NCI-H146 (cell line): ENCODE results near the gene CDKN1A.
"Not testable (repeated sequence)": the region's sequence is repeated elsewhere in the genome, so short reads cannot be mapped to it uniquely, and the experiment has no call there.

Experiments used
- DNase-seq: peaks from one replicate; lab custom pipeline; 2025; lab: John Stamatoyannopoulos, UW

The CDKN1A gene

GRCh38 chr6:36695414-36695813, 16.9 kb downstream of the CDKN1A start:
- DNase-seq: no peak

GRCh38 chr6:36697481-36697903, 19.0 kb downstream of the CDKN1A start, which contains the start of gene RAB44:
Gene RAB44 (plus strand): TSS chr6:36697826. CDS start chr6:36704236, 6,410 bp downstream.
- no peak for DNase-seq

DNA sequence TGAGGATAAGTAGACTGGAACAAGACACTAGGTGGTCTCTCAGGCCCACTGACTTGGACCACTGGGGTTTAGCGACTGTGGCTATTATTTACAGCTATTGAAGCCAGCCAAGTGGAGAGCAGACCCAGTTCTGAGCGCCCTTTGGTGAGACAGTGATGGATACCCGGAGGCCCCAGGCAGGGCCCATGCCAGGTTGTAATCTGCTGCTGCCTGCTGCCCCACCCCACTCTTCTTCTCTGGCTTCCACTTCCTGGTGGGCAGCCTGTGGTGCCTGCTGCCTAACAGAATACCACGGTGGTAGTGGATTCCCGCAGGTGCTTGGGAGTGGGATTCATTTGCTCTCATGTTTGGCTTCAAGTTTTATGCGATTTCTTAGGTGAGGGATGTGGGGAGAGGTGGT, 19.7 kb downstream of the CDKN1A start:
- no peak for DNase-seq

DNA sequence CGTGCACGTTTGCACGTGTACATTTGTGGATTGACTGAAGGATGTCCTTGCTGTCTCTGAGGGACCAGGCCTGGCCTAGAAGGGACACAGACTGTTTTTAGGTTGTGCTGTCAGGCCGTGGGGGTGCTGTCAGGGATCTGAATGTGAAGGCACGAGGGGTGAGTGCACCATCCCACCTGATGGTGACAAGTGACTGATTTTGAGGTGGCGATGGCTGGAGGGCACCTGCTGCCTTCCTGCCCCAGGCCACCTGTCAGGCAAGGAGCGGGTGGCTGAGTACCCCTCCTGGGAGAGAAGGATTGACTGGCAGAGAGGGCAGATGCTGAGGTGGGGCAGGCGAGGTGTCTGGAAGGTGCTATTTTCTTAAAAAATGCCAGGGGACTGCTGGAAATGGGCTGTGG, 20.4 kb downstream of the CDKN1A start:
- no peak for DNase-seq

DNA sequence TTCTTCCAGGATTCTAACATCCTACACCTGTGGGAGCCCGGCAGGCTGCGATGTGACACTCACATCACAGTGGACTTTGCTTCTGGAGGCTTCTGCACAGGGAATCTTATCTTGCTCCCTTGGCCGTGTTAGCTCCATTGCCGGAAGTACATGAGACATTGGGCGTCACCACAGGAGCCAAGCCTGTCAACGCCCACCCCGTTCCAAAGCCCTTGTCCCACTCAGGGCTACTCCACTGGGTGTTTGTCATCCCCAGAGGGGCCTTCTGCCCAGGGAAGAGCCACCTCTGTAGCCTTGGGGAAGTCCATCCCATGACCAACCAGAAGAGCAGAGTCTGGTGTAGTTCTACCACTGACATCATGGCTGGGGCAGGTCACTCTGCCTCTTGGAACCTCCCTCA, 20.8 kb downstream of the CDKN1A start:
- DNase-seq: no peak

DNA sequence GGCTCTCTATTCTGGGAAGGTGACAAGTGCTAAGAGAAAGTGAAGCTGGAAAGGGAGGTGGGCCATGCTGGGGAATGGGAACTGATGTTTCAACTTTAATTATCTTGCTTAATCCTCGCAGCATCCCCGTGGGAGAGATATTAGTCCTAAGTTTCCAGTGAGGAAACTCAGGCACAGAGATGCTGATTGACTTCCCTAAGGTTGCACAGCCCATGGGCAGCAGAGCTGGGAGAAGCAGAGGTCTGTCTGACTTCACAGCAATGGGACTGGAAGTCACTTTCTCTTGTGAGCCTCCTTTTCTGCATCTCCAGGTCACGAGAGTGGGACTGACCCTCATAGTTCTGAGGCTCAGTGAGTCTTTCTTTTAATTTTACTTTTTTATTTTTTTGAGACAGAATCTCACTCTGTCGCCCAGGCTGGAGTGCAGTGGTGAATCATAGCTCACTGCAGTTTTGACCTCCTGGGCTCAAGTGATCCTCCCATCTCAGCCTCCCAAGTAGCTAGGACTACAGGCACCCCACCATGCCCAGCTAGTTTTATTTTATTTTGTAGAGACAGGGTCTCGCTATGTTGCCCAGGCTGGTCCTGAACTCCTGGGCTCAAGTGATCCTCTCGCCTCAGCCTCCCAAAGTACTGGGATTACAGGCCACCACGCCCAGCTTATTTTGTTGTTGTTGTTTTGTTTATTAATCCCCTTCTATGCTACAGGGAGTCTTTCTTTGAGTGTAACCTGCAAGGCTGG, 21.7 kb downstream of the CDKN1A start:
- no peak for DNase-seq

GRCh38 chr6:36700831-36701230, 22.3 kb downstream of the CDKN1A start:
- DNase-seq: no peak

GRCh38 chr6:36701401-36701991, 23.0 kb downstream of the CDKN1A start:
- DNase-seq: peak; percentile 22

DNA sequence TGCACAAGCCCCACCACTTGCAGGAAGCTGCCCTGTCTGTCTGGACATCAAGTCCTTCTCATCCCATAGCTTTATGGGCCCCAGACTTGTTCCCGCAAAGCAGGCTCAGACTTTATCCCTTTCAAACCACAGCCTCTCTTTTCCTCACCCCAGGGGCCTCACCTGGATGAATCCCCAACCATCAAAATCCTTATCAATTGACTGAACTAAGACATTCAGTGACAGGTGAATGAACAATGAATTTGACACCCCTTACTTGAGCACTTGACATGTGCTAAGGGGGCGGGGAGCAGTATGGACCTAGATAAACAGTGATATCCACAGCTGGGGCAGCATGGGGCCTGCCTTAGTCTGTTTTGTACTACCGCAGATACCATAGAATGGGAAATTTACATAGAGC, 24.1 kb downstream of the CDKN1A start:
- DNase-seq: no peak

- DNase-seq: no peak
Measured at GRCh38 chr6:36703081-36703606, 24.6 kb downstream of the CDKN1A start.

- DNase-seq: no peak
Measured at GRCh38 chr6:36703982-36704381, 25.5 kb downstream of the CDKN1A start.

DNA sequence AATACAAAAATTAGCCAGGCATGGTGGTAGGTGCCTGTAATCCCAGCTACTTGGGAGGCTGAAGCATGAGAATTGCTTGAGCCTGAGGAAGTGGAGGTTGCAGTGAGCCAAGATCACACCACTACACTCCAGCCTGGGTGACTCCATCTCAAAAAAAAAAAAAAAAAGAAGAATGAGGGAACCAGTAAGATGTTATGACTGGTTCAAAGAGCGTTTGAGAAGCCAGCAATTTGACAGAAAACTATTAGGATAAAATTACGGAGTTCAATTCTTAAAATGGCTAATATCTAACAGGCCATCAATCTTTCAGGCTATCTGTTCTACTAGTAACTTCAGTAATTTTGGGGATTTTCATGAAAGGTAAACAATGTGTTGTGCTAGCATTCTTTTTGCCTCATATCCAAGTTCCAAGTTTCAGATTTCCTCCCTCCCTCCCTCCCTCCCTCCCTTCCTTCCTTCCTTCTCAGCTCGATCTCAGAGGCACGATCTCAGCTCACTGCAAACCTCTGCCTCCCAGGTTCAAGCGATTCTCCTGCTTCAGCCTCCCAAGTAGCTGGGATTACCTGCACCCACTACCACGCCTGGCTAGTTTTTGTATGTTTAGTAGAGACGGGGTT, 26.6 kb downstream of the CDKN1A start:
- not testable (repeated sequence) for DNase-seq

DNA sequence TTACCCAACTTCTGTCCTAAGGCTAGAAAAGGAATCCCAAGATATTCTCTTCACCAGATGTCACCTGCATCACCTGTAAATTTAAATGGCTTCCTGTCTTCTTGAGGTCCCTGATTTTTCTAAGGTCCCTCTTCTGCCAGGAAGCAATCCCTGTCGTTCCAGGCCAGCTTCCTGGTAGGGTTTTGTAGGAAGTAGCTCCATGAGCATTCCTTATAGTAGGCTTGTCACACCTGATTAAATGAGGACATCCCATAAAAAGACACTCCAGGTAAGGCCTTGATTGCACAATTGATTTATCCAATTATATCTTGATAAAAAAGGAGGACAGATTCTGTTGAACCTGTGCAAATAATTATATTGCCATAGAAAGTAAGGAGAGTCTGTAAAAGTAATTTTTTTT, 27.8 kb downstream of the CDKN1A start:
- DNase-seq: no peak

GRCh38 chr6:36712816-36713215, 34.3 kb downstream of the CDKN1A start:
- no peak for DNase-seq

DNA sequence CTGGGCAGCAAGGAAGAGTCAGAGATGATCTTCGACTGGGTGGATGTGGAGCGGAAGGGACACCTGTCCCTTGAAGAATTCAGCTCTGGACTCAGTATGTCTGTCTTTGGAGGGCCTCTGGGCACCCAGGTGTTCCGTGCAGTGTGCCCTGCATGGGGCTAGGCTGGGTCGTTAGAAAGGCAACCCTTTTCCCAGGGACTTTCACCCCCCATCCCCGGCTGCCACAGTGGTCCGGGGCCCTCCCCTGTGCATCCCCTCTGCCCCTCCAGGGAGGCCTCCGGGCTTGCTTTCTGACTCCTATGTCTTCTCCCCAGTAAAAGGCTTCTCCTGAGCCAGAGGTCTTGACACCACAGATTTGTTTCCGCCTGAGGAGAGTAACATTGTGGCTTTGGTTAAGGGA, 35.3 kb downstream of the CDKN1A start:
- no peak for DNase-seq

GRCh38 chr6:36714511-36714910, 36.0 kb downstream of the CDKN1A start:
- no peak for DNase-seq

DNA sequence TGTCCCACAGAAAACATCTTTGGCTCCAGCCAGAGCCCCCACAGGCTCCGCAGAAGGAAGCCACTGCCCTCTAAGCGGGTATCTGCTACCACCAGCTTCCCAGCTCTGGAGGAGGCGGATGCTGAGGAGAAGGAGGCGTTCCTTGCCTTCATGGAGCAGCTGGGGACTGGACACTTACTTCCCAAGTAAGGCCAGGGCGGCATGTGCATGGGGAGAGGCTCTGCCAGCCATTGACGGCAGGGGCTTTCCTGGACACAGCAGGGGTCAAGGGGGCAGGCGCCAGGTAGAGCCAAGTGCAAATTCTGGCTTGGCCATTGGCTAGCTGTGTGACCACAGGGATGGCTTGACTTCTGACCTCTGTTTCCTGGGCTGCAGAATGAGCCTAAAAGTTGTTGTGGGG, 37.0 kb downstream of the CDKN1A start:
- no peak for DNase-seq

GRCh38 chr6:36716476-36717093, 38.1 kb downstream of the CDKN1A start:
- DNase-seq: no peak

- DNase-seq: no peak
Measured at GRCh38 chr6:36717231-36717825, 38.8 kb downstream of the CDKN1A start.

DNA sequence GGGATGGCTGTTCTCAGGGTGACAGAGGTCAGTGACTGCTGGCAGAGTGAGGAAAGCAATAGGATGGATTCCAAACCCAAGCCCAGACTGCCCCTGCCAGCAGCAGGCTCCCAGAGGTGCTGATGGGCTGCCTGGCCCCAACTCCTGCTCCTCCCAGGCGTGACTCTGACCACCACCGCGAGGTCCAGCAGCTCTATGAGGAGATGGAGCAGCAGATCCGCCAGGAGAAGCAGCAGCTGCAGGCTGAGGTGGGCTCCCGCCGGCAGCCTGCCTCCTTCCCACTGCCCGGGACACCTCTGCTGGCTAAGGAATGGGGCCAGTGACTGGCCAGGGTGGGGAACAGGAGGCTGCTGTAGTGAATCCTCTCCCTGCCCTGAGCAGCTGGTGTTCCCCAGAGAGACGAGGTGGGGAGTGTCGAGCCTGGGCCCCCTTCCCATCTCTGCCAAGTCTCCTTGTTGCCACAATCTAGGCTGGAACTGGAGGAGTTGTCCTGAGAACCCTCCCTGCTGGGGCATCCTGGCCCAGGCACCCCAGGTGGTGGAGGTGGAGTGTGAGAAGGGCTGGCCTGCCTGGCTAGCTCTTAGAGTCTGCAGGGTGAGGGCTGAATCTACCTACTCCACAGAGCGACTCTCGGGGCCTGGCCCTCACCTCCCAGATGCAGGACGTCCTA, 39.5 kb downstream of the CDKN1A start:
- DNase-seq: no peak

GRCh38 chr6:36718560-36718959, 40.0 kb downstream of the CDKN1A start:
- no peak for DNase-seq

DNA sequence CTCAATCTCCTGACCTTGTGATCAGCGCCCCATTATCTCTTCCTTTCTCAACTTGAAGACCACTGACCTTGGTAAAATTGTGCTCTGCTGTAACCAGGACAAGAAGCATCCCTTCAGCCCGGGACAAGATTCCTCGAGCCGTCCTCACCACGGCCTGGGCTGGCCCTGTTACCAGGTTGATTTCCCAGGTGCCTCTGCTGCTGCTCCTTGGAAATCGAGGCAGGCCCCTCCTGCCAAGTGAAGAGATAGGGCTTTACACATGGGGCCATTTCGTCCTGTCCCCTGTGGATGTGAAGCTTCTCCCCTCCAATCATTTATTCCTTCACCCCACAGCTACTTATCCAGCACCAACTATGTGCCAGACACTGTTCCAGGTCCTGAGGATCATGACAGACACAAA, 40.6 kb downstream of the CDKN1A start:
- DNase-seq: no peak
